ENCODE measurements around the gene KCNT2.
"Not testable (repeated sequence)": the region's sequence is repeated elsewhere in the genome, so short reads cannot be mapped to it uniquely, and the experiment has no call there.

KCNT2 gene

DNA sequence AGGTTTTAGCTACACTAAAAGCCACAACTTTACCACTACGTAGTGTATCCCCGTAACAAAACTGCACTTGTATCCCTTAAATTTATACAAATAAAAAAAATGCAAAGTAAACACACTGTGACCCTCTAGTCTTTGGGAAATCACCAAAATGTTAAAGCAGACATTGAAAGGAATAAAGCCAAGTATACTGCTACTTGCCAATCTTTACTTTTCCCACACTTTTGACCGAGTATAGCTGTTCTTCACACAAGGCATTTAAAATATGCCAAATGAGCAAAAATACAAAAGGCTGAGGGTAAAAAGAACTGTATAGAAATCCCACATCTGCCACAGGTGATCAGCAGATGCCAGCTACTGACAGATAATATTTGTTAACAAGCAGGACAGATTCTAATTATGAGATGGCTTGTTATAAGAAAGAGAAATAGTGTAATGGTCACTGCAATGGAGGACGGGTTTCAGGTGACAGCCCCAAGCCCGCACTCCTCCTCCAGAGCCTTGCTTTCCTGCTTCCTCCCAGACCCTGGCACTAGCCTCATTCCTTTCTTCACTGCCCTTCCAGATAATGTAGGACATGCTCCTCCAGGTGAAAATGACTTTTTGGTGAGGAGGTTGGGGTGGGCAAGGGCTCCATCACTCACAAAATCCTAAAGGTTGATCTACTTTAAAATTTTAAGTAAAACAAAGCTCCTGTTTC, 18.1 kb downstream of the KCNT2 start:
- no peak for DNase-seq

DNA sequence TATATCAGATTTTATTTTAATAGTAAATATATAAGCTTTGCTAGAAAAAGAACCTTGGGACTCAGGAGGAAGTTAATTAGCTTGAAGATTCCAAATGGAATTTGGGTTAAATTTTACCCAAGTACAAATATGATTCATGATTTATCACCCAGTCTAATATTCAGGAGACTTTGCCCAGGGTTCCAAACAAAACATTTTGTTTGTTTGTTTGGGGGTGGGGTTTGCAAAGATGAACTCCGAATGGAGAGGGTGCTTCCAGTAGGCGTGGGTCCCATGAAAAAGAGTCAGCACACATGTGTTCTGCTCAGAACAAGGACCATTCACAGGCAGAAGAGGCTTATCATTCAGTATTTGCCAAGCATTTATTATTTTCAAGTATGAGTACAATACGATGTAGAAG, 23.5 kb downstream of the KCNT2 start:
- no peak for DNase-seq

DNA sequence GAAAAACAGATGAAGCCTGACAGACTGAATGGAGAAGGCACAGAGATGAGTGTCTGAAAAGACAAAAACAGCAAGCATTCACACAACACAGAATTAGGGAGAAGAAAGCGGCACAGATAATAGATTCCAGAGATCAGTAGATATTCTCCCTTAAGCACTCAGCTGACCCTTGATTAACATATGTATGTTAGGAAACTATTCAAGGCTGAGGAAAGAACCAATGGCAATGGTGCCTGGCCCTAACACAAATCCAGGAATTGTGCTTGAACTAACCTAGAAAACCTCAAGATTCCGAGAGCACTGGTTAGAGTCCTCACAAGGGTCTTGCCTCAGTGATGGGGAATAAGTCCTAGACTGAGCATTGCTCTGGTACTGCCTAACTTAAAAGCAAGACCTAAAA, 30.9 kb downstream of the KCNT2 start:
- DNase-seq = no peak

DNA sequence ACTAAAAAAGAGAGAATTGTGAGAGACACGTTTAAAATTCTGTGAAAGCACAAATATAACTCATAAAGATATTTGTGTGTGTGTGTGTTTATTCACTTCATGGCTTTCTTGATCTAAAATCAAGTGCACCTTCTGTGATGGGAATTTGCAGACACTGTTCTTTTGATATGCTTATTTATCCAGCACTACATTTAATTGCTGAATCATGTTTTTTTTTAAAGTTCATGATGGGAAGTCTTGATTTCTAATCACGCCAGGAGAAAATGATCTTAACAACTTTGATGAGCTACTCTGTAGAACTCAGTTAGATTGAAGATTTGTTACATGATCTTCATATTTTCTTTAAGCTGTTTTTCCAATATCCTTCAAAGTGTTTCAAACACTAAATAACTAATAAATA, 35.0 kb downstream of the KCNT2 start:
- DNase-seq = no peak

DNA sequence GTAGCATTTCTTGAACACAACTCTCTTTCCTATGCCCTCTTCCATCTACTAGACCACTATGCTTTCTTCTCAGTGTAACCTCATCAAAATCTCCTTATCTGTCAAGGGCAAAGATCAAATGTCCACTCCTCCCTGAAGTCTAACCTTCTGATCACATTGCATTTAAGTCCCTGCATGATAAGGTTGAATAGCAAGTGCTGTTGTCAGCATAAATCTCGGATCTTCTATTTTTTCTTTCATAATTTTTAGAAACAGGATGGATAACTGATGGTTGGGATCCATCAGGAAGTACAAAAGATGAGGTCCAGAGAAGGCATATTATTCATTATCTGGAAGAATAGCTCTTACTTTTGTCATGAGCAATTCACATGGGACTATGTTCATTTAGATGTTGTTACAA, 41.0 kb downstream of the KCNT2 start:
- DNase-seq = no peak

DNA sequence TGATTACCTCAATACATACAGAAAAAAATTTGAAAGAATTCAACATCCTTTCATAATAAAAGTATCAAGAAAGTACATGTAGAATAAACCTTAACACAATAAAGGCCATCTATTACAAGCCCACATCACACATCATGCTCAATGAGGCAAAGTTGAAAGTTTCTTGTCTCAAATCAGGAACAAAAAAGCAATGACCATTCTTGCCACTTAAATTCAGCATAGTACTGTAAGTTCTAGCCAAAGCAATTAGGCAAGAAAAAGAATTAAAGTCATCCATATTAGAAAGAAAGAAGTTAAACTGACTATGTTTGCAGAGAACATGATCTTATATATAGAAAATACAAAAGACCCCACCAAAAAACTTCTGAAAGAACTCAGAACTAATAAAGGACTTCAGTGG, 44.5 kb downstream of the KCNT2 start:
- DNase-seq = no peak

DNA sequence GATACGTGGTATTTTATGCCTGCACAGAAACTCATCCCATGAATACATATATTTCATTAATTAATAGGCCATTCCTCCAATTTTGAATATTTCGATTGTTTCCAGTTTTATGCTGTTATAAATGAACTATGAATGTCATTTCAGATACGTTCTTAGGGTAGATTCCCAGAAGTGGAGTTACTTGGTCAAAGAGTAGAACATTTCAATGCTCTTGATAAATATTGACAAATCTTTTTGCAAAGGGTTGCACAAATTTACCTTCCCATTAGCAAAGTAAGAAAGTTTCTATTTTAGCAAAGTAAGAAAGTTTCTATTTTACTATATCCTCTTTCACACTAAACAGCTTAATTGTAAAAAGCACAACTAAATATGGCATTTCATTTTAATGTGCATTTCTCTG, 48.9 kb downstream of the KCNT2 start:
- no peak for DNase-seq

DNA sequence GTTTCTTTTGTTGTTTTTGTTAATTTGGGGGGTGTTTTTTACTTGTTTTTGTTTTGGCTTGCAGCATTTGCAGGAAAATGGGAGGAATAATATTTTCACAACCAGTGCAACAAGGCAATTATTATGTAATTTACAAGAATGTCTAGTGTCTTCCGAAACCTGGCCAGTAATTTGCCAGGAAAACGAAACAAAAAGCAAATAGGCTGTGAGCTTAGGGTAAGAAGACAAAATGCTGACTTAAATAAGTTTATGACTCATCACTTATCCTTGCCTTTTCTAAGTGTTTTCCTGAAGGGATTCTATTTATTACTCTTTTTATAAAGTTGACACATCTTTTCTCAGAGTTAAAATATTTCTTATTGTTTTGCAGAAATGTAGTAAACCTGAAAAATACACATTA, 49.8 kb downstream of the KCNT2 start:
- no peak for DNase-seq

DNA sequence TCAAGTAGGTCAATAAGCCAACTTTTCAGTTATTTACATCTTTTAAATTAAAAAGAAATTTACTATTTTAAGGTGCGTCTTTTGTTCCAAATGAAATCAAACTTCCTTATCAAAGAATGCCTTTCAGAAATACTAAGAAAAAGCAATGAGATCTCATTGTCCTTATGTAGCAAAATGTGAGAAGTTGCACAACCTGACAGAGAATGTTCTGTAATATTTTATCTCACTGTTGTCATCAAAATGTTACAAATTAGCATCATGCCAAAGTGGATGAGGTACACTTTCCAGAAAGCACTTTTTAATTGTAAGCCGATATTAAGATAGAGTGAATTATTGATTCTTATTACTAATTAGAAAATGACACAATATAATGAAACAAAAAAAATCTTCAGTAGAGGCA, 50.4 kb downstream of the KCNT2 start:
- DNase-seq = no peak

DNA sequence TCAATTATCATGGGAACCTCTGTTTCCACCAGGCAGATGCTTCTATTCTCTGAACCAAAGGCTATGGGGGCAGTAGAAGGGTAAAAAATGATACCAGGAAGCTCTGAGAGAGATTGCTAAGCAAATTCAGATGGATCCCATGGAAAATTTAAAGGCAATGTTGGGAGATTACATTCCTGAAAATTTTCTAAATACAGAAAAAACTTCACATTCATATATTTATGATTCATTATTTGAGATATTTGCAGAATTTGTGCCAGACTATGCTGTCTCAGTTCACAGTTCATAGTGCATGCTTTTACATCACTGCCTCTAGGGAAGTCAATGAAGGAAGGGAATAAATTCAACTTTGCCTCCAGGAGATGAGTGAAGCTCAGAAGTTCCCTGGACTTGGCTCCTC, 57.5 kb downstream of the KCNT2 start:
- DNase-seq = no peak

DNA sequence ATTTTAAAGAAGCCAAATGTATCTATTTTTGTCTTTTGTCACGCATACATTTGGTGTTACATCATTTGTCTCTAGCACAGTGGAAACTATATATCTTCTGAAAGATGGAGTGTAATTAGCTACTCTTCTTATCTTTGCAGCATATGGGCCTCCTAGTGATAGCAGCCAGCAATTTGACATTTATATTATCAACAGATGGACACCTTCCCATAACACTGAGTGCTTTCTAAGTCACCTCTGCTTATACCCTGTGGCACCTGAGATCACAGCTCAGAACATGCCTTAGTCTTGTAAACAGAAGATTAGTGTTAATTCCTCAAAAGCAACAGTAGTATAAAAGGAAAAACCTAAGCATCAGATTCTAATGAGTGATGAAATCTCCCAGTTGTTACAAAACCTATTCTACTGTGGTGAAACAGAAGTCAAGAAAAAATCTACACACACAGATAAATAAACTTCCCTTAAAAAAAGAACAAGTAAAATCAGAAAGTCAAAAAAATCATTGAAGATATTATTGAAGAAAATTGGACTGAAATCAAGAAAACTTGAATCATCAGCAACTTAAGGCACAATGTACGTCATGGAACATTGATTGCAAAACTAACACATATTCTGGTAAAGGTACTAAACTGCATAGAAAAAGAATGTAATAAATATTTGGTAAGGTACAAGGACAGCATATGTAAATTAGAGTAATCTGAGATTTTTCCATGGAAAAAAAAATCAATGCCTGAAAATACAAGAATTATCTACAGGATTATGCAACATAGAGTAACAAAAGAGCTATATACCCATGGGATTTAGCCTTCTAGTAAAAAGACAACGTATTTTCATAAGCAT, 61.7 kb downstream of the KCNT2 start:
- DNase-seq = no peak

DNA sequence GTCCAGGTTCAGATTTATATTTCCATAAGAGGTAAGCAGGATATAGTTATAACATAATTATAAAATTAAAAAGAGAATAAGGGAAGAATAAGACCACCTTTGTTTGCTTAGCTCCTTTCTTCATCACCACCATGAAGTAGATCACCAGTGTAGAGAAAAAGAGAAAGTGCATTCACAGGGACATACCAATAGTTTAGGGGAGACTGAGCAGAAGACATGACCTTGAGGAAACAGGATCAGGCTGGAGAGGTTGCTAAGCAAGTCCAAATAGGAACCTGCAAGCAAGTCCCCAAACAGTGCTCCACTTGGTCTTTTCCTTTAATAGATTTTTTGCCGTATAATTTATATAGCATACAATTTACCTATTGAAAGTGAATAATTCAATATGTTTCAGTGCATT, 63.0 kb downstream of the KCNT2 start:
- no peak for DNase-seq

DNA sequence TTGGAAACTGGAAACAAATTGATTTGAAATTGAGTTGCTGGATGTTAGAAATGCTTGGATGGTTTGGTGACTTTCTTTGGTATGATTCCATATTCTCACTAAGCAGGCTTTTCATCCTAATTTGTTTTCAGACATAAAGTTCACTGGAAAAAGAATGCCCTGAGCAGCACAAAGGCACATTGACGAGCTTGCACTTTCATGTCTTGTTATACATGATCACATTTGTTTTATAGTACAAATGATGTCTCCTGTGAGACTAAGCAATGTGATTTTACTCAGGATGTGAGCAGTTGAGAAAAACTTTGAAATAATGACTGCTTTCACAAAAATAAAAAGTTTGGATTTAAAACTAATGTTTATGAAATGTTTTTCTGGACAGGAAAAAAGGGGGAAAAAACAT, 63.6 kb downstream of the KCNT2 start:
- no peak for DNase-seq

DNA sequence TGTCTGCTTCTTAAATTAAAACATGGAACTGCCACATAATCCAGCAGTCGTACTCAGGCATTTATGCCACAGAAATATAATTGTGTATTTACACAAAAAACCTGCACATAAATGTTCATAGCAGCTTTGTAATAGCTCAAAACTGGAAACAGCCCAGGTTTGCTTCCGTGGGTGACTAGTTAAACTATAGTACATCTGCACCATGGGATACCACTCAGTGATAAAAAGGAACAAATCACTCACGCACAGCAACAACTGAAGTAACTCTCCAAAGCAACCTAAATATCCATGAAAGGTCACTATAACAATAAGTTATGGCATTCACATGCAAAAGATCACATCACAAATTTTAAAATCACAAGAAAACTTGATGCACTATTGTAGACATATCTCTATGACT, 64.4 kb downstream of the KCNT2 start:
- DNase-seq = no peak

DNA sequence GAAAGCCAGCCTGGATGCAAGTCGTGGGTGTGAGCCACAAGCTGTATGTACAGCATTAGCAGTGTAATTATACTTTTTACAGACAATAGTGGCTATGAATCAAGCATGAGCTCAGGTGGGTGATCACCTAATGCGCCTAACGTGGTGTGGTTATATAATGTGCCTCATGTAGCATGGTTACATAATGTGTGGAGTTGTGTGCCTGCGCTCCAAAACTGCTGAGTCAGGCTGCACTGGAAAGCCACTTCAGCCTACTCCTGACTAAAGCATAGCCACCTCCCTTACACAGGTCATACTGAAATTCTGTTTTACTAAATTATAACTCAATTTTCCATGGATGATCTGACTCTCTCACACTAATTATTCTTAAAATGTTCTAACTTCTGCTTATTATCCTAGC, 69.8 kb downstream of the KCNT2 start:
- DNase-seq = no peak

DNA sequence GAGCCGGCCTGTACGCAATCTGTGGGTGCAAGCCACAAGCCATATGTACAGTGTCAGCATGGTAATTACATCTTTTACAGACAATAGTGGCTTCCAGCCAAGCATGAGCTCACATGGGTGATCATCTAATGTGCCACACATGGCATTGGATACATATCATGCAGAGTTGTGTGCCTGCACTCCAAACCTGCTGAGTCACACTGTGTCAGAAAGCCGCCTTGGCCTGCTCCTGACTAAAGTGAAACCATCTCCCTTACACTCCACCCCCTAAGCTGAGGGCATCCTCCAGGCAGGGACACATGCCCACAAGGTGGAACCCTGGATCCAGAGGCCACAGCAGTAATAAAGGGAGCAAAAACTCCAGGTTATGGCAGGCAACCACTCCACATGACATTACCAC, 72.5 kb downstream of the KCNT2 start:
- DNase-seq = no peak

DNA sequence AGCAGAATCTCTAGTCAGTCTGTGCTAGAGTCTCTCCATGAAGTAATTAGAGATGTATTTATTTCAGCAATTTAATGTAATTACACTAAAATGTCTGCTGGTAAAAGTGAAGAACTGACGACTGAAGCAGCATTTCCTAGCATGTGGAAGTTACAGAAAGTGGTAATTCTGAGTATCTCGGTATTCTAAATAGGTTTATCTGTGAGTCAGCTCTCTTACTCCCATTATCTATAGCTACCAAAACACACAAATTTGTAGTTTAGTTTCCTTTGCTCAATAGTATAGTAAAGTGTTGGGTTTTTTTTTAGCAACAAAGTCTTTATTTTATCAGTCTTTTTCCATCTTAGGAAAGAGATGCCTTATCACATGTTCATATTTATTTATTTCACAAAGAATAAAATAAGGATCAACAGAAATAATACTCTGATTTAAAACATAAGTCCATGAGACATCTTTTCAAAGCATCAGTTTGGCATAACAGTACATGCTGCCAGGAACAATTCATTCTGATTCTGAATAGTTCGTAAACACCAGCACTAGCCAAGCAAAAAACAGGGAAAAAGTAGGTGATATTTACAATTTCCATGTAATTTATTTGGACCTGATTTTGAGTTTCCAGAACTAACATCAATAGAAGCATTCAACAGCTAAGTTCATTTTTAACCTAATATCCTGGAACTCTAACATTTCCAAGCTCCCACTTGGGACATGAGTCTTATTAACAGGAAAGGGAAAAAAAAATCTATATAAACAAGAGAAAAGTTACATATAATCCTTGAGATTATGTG, 76.3 kb downstream of the KCNT2 start:
- DNase-seq = no peak

DNA sequence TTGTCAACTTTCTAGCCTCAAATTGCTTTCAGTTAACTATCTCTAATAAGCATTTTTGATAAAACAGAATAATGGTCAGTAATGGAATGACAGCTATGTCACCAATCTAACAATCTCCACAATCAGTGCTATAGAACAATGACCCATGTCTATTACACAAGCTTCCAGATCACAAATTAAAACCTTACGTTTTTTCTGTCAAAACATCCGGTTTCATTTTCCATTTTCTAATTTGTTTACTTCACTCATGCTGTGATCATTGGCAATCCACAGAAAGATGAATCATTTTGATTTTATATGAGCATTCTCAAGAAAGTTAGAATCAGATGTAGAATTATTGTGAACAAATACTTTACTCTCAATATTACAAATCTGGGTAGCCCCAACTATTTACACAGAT, 80.3 kb downstream of the KCNT2 start:
- DNase-seq = no peak

DNA sequence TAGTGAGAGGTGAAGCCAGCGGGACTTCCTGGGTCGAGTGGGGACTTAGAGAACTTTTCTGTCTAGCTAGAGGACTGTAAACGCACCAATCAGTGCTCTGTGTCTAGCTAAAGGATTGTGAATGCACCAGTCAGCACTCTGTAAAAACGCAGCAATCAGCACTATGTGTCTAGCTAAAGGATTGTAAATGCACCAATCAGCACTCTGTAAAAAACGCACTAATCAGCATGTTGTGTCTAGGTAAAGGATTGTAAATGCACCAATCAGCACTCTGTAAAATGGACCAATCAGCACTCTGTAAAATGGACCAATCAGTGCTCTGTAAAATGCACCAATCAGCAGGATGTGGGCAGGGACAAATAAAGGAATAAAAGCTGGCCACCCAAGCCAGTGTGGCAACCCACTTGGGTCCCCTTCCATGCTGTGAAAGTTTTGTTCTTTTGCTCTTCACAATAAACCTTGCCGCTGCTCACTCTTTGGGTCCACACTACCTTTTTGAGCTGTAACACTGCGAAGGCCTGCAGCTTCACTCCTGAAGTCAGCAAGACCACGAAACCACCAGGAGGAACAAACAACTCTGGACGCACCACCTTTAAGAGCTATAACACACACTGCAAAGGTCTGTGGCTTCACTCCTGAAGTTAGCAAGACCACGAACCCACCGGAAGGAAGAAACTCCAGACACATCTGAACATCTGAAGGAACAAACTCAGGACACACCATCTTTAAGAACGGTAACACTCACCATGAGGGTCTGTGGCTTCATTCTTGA, 85.5 kb downstream of the KCNT2 start:
- not testable (repeated sequence) for DNase-seq

DNA sequence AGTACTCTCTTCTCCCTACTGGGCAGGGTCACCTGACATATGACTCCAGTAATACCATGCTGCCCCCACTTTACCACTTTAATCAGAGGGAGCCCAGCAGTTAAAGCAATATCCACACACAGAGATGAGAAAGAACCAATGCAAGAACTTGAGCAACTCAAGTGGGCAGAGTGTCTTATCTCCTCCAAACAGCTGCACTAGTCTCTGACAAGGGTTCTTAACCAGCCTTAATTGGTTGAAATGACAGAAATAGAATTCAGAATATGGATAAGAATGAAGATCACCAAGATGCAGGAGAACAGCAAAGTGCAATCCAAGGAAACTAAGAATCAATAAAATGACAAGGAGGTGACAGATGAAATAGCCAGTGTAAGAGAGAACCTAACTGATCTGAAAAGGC, 91.0 kb downstream of the KCNT2 start:
- no peak for DNase-seq

DNA sequence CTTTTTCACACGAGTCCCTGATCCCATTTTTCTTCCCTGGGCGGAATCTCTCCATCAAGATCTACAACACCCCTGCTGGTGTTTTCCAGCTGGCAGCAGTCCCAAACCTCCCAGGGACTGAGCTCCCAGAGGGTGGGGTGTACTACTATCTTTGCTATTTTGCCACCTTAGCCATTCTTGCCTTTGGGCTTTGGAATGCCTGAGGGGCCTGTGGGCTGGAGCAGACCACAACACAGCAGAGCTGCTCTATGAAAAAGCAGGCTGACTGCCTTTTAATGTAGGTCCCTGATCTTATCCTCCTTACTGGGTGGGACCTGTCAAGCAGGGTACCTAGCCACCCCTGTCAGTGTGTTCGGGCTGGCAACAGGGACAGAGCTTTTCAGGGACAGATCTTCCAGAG, 91.9 kb downstream of the KCNT2 start:
- no peak for DNase-seq

DNA sequence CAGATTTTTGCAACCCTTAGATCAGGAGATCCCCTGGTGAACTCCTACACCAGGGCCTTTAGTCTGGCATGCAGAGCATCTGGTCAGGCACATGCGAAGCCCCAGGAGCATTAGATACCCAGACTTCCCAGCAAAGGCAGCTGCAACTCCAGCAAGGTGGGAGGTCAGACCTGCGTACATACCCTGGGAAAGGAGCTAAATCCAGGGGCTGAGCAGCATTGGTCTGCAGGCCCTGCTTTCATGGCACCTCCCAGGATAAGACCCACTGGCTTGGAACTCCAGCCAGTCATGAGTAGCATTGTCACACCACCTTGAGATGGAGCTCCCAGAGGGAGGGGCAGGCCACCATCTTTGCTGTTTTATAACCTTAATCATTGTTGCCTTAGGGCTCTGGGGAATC, 92.3 kb downstream of the KCNT2 start:
- DNase-seq = no peak

DNA sequence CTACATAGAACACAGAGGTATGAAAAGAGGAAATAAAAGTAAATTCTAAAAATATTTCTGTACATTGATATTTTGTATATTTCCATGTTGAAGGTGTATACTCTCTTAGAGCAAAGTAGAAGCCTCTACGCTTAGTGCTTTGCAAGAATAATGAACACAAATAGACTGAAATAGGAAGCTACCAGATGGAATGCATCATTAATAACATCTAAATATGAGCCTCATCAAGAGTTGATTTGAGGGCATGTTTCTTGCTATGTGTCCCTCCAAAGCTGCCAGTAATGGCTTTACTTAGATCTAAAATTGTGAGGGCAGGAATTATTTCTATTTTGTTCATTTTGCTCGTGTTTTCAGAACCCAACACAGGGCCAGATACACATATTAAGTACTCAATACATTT, 94.4 kb downstream of the KCNT2 start:
- no peak for DNase-seq

Data from suppressor macrophage (primary cell).